Measurements from ENCODE around the gene NEK6.

GRCh38 chr9:124303762-124304161 is 46.0 kb downstream of the NEK6 start:
- TF ChIP-seq CTCF (conservative IDR thresholded peaks at IDR 0.05; ENCODE audit: low read length) (no peak), EZH2phosphoT487 (IDR thresholded peaks at IDR 0.05; ENCODE audit: borderline replicate concordance, low read depth, low read length) (no peak)
